ENCODE results near the gene ZCCHC2.

Gene ZCCHC2

DNA sequence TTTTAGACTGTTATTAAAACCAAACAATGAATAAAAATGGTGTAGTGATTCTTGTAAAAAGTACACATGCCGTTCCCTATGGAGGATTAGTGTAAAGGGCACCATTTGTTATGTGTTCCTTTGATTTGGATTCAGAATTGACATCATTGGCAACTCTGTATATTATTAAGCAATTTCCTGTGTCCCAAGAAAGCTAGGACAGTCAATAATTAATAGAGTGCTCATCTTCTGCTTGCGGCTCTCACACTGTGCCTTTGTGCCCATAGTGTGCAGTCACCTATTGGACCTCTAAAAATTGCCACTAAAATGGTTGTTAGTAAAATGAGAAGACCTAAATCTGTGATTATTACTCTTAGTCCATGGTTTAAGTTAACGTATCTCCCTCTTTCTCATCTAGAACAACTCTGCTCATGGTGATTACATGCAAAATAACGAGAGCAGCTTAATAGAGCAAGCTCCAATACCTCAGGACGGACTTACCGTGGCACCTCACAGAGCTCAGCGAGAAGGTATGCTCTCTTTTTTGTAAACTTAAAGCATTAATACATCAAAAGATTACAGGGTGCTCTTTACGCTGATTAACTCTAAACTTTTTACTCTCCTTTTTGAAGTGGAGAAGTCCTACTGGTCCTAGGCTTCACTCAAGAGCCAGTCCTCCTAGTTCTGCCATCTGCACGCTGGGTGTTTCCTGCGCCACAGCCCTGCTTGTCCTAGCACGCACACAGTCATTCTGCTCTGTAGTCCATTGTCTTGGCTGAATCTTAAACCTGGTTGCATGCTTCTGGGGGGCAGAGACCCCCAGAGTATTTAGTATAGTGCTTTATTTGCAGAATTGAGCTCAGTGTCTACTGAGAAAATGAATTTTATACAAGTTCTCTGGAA is 16.7 kb downstream of the ZCCHC2 start:
- DNase-seq = no peak

DNA sequence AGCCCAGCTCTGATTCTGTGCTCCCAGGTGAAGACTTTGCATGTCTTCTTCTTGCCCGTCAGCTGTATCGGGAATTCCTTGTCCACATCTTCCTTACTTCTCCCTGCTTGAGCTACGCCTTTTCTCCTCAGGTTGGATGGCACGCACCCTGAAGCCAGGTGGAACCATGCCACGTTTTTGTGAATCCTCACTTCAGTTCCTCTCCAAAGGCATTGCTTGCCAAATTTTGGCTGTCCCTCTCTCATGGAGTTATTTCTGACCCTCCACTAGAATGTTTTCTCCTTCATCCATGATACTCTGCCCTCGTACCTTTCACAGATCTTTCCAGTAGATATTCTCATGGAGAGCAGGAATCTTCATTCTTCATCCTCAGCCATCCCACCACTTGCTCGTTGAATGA is 20.2 kb downstream of the ZCCHC2 start:
- DNase-seq = no peak

DNA sequence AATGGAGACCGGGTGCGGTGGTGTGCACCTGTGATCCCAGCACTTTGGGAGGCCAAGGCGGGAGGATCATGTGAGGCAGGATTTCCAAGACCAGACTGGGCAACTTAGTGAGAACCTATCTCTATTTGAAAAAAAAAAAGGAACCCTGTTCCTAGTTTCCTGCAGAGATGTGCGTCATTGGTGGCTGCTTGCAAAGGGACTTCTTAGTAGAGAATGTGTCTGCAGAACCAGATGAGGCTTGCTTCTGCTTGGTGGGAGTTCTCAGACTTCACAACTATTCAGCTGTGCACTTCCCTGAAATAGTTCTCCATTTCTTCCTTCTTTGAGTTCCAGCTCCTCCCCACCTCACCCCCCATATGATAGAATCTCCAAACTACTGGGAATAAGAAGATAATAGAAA is 22.3 kb downstream of the ZCCHC2 start:
- DNase-seq = peak; percentile 74 to 88 (median 76)

DNA sequence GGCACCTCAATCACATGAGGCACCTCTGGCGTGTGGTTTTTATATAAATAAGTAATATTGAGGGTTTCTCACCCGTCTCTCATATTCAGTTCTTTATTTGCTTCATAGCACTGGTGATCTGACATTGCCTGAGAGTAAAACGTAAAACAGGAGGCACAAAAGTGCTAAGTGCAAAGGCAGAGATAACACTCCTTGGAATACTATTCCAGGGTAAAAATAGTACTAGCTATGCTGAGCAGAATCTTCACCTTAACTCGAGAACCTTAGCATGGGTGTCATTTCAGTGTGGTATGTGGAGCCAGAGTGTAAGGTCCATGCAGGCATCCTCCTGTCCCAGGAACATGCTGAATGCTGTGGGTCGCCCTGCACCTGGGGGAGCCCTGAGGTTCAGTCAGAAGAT is 26.9 kb downstream of the ZCCHC2 start:
- DNase-seq = no peak

DNA sequence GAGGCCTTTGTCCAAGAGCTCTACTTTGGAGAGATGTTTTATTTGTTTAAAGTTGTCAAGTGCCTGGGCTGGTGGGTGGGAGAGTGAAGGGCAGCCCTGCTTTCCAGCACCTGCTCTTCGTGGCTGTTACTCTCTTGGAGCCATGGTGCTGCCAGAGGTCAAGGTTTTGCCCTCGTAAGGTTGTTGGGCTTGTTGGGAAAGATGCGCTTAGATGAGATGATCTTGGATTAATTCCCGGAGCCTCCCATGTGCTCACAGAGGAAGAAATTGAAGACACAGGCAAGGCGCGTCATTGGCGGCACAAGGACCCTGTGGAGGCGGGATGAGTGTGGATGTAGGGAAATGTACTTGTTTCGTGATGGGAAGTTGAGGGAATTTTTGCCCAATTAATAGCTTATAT is 27.9 kb downstream of the ZCCHC2 start:
- DNase-seq = no peak

DNA sequence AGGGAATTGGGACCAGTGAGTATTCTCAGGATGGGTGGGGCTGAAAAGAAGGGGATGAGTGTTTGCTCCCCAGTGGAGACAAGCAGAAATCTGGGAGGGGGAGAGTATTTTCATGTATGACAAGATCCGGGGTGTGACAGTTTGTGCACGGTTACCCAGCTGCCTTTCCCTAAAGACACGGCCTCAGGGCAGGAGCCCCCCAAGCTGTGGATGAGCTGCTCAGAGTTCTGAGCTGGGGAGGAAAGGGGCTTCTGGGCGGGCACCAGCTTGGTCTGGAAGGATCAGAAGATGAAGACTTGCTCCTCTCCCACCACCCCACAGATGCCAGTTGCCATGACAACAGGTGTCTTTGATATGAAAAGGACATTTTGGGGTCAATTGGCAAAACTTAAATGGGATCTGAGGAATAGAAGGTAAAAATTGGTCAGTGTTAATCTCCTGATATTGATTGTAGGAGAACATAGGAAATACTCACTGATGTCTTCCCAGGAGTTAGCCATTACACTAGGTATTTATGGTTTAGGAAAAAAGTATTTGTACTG is 29.2 kb downstream of the ZCCHC2 start:
- no peak for DNase-seq

DNA sequence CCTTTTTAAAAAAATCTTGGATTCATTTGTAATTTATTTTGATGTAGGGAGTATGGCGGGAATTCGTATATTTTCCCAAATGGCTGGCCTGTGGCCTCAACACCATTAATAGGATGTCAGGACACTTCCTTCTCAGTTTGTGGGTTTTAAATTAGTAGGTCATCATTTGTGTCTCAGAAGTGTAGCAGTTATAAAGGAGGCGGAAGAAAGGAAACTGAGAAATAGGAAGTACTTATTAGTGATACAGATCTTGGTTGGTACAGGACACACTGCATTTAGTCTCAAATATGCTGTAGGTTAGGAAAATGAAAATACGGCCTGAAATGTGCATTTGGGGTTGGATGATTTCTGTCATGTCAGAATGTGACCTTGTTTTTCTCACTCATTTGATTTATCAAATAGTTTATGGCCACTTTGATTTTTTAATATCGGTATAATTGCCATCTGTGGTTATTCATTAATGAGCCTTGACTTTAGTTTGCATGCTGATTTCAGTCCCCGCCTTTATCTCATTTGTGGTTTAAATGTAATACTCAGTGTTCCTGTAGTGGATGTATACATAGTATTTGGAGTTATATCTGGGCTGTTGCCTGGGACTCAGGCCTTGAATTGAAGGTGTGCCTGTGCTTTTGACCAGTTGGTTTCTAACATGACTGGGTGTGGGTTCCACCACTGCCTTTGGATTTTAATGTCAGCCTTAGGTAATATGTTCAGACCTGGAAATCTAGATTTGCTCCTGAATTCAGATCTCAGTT is 31.4 kb downstream of the ZCCHC2 start:
- DNase-seq = peak; percentile 64 to 94 (median 86)

DNA sequence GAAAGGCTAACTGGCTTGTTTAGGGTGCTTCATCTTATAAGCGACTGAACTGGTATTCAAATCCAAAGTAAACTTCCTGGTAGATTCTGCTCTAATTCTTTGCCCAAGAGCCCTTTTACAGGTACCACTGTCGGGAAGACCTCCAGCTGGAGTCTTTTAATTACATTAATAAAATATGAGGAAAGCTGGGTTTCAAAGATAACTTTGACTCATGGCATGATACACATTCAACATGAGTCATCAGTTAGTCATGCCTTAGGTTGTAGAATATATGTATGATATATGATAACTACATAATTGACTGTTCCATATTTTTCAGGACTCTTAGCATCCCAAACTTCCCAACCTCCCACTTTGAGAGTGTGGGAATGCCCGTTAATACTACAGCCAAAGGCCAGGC is 32.3 kb downstream of the ZCCHC2 start:
- DNase-seq = peak; percentile 52 to 84 (median 80)

DNA sequence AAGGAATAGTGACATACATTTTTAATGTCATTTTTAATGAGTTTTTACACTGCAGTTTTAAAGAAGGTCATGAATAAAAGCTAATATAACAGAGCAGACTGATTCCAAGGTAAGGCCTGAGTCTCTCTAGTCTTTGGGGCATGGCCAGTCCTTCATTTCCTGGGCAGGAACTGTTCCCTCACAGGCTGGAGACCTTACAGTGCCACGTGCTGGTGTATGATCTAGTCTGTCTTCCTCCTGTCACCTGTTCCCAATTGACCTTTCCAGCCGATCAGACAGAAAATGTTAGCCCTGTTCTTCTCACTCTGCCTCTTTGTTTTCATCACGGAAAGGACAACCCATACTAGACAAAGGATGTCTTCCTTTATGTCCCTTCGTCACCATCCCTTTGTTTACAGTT is 33.6 kb downstream of the ZCCHC2 start:
- DNase-seq = no peak

DNA sequence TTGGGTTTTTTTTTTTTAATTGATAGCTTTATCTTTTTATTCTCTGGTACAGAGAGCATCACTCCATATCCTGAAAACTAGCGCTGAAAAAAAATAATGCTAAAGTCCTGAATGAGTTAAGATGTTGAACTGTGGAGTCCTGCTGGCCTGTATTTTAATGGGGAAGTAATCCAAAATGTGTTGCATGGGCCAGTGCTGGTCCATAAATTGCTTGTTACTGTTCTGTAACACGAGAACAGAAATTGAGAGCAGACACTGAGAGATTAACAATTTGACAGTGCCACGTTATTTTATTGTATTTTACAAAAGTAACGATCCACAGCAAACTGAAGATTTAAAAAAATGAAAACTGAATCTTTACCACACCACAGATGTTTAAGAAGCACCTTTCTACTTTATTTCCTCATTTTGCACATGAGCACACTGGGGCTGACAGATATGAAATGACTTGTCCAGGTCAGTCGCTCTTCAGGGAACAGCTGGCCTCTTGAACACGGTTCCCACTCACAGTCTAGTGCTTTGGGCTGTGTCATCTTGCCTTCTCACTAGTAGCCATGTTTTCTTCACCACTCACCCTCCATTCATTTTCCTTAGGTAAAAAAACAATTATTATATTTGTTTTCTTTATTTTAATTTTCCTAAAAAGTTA is 35.3 kb downstream of the ZCCHC2 start:
- no peak for DNase-seq

DNA sequence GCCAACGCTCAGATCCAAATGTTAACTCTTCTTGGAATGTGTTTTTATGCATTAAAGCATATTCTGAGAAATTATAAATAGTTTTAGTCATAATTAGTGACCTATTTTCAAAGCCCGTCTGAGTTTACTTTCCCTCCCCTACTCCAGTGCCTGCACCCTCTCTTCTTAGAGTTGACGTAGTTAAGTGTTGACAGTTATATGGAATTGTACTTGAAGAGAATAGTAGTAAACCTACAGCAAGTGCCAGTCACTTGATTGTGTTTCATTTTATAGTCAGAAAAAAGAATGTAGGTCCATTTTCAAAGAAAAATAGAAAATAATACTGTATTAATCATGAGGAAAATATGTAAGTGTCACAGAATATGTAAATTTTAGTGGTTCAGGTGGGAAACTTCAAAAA is 41.2 kb downstream of the ZCCHC2 start:
- no peak for DNase-seq

DNA sequence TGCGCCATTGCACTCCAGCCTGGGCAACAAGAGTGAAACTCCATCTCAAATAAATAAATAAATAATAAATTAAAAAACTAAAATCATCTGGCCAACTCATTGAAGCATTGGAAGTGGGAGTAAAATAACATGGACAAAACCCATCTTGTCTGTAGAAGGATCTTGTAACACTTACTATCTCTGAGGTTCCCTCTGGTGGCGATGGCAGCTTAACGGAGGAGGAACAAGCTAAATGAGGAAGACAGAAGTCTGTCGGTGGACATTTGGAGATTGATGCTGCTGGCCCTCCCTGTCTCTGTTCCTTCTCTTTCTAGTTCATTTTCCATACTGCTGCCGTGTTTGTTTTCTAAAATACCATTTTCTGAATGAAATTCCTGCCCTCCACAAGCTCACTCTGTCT is 43.4 kb downstream of the ZCCHC2 start:
- DNase-seq = peak; percentile 82 to 84 (median 83)

DNA sequence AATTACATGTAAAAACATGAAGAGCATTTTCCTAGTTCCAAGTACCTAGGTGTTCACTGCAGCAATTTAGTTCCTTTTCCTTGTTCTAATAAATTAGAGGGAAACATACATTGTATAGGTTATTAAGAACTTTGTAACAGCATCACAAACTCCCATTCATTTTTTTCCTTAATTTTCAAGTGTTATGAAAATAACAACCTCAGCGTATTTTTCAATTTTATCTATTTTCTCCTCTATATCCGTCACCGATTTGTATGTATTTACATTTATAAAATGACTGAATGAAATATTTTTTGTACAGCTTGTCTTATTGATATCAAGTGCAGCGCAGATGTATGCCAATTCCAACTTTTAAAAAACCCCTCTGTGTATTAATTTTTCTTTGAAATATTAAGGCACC is 44.0 kb downstream of the ZCCHC2 start:
- no peak for DNase-seq

DNA sequence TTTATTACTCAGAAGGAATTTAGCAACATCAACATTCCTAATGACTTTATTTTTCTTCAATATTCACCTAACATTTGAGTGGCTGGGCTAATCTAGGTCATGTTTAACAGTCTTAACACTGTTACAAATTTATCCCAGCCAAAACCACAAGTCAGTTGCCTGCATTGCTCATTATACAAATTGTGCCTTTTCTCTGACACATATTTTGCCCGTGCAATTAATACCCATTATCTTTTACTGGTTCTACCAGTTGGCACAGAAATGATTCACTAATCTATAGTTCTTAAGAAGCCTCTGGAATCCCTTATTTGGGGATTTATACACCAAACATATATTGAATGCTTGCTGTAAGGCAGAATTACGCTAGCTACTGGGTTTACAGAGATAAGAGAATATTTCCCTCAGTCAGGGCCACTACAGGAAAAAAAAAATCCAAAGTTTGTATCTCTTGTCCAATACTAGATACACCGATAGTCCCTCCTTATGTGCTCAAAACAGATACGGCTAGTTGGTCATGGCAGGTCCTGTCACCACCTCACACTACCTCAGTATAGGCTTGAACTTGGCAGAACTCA is 46.3 kb downstream of the ZCCHC2 start:
- DNase-seq = no peak

DNA sequence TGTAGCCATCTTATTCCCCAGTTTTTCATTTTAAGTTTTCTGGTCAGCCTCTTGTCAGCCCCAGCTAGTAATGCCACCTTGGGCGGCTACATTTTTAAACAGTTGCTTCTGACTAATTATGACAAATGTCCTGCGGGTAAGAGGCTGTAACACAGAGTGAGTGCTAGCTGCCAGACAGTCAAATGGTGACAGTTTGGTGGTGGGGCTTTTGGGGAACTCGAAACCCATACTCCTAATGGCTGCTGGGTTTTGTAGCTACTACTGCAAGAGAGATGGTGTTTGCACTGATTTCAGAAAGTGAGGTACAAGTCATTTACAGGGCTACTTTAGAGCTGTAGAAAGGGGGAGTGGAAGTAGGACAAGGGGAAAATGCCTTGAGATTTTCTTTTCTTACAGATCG is 48.2 kb downstream of the ZCCHC2 start:
- DNase-seq = no peak

DNA sequence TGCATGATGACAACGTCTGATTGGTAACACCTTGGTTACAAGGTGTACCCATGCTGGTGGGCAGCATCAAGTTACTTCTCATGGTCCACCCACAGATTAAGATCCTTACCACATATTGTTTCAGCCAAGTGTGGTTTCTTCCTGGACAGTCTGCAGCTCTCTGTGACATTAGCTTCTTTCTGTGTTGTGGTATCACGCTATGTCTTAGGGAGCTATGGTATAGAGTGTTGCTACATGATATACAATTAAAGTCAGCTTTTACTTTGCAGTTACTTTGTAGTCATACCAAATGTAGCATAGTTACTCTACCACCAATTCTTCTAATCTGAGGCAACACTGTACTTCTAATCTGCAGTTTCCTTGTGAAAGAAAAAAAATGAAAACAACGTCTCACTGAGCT is 48.8 kb downstream of the ZCCHC2 start:
- DNase-seq = no peak

DNA sequence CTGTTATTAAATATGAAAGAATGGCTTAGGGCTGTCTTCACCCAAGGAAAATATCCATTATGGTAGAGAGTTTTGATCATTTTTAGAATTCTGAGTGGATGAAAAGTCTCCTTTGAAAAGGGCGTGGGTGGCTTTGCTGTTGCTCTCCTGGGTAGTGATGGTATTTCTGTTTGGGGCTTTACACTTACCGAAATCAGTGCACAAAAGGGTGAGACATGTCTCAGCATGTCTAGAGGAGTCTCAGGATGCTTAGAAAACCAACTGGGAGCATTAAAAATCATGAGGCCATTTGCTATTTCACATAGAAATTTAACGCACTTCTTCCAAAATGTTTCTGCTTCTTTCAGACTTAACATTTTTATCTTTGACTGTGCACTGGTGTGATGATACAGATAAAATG is 49.6 kb downstream of the ZCCHC2 start:
- DNase-seq = no peak

DNA sequence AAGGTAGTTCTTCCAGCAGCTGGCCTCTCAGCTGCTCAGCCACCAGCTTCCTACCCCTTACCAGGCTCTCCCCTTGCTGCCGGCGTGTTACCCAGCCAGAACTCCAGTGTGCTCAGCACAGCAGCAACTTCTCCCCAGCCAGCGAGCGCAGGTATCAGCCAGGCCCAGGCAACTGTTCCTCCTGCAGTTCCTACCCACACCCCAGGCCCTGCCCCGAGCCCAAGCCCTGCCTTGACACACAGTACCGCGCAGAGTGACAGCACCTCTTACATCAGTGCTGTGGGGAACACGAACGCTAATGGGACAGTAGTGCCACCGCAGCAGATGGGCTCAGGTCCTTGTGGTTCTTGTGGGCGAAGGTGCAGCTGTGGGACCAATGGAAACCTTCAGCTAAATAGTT is 52.0 kb downstream of the ZCCHC2 start:
- no peak for DNase-seq

DNA sequence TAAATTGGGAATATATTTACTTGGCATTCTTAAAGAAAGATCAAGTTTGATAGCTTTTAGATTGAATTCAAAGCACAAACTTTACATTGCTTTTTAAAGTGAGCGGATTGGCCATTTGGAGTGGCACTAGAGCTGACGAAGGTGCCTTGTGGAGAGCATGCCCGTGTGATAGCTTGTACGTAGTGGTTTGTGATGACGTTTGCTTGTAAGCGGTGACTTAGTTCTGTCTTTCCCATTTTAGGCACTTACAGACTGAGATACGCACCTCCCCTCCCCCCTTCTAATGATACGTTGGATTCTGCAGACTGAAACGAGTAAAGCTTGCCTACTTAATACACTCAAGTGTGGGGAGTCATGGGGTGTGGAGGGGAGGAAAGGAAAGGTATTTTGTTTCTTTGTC is 53.4 kb downstream of the ZCCHC2 start:
- no peak for DNase-seq

DNA sequence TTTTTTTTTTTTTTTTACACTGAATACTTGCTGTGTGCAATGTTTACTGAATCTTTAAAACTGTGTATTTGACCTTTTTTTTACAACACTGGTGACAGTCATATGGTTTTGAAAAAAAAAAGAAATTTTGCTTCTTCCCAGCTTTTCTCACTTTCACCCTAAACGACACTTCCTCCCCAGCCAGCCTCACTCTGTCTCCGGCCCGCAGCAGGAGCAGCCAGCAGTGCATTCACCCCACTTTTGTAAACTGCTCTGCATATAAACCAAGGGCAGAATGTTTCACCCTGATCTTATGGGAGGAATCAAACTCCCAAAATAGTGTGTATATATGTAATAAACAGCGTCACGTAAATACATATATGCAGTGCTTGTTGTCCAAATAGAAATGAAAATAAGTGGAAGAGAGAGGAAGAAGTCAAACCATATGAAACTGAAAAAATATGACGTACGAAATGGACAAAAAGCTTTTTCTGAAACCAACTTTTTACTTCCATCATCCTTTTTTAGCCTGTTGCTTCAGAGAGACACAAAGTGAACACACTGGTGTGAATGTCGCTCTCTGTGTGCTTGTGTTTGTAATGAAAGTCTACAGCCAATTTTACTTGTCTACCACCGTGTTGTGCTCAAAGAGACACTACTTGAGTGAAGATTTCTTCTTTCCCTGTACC is 54.2 kb downstream of the ZCCHC2 start:
- peak; percentile 44 to 64 (median 50) for DNase-seq

DNA sequence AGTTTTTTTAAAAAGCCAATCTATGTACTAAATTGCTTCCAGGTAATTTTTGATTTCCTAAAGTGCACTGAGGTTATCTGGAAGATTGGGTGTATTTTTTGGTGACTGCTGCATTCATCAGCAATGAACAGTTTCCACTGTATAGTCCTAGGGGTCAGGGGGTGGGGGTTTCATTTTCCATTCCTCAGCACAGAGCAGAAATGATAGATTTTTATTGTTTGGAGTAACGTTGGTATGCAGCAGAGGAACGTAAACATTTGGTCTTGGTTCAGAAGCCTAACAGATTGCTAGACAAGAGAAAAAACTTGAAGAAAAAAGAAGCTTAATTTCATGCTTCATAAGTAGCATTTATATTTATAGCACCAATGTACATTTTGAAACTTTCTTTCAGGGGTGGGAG is 54.9 kb downstream of the ZCCHC2 start:
- DNase-seq = no peak

DNA sequence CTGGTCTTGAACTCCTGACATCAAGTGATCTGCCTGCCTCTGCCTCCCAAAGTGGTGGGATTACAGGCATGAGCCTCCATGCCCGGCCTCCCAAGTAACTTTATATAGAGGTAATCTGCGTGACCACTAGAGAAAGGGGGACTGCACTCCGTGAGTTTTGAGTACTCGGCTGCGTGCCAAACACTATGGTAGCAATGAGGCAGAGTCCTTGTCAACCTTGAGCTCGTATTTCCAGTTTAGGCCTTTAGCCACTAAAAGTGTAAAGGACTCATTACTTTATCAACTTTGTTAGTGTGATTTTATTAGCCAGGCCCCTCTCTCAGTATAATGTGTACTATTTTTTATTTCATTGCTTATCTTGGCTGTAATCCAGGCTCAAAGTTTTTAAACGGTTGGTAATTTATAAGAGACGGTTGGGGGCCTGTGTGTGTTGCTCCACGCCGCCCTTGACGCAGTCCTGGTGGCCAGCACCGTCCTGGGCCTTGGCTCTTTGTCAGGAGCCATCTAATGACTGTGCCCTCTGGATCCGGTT is 56.2 kb downstream of the ZCCHC2 start:
- no peak for DNase-seq

Measured in suppressor macrophage treated with lipopolysaccharide for 1 hour (primary cell).